ENCODE data around the gene CTNNAL1. TPM values are rescaled to one million over a fixed set of nuclear protein-coding genes. Genes with fewer than 3 reads are reported as not detected.

The CTNNAL1 gene
- polyA plus RNA-seq, 1 donor from 2014 or later, result 24.7 TPM

DNA sequence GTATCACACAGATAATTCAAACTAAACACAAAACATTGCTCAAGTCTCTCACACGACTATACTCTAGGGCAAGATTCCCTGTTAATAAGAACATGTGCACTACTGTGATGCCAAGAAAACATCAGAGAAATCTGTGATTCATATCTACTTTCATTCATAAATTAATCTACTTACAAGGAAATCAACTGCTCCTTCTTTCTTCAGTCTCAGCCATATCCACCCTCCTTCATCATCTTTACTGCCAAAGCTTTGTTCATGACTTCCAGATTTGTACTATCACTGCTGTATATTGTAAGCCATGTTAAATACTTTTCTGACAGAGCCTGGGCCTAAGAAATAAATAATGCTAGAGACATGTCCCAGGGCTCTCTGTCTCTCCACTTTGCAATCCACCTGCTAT, 35.1 kb downstream of the CTNNAL1 start:
- Histone ChIP-seq H2AFZ (ENCODE audit: low read depth, low read length) (no peak overlapping the region), H4K20me1 (ENCODE audit: insufficient read depth) (no peaks in the 10 kb centered on the region), H3K4me2 (ENCODE audit: low read length) (no peak overlapping the region), H3K27me3 (ENCODE audit: insufficient read depth, low read depth, low read length) (no peaks in the 10 kb centered on the region), H3K36me3 (ENCODE audit: insufficient read depth, low read length) (no peaks in the 10 kb centered on the region), H3K27ac (ENCODE audit: low read length) (no peak overlapping the region), H3F3A (ENCODE audit: insufficient read depth, low read length, poor library complexity, severe bottlenecking) (no peaks in the 10 kb centered on the region), H3K9me3 (ENCODE audit: low read length) (no peaks in the 10 kb centered on the region), H3K9ac (ENCODE audit: low read length) (no peak overlapping the region), H3K9me2 (ENCODE audit: insufficient read depth, low read length) (no peaks in the 10 kb centered on the region), H3K4me3 (ENCODE audit: low read length) (no peak overlapping the region), H3K79me2 (replicated peaks; ENCODE audit: insufficient read depth, low read length) (no peaks in the 10 kb centered on the region)
- no peak for TF ChIP-seq EZH2 (IDR thresholded peaks at IDR 0.05; ENCODE audit: borderline replicate concordance, insufficient read depth, low read length, poor library complexity, severe bottlenecking)

DNA sequence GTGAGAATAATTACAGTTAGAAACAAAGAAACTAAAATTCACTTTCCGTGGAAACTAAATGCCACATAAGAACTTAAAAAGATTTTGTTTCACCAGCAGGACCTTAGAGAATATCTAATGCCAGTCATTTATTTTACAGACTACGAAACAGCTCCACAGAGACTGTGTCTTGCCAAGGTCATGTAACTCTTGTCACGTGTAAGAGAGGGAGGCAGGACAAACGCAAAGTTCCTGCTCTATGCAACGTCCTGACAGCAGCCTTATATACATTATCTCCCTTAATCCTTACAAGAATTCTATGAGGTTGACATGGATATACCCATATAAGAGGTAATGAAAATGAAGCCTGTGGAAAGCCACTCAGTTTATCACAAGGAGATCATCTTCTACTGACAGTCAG, 39.4 kb downstream of the CTNNAL1 start:
- Histone ChIP-seq H3F3A (ENCODE audit: insufficient read depth, low read length, poor library complexity, severe bottlenecking) (no peaks in the 10 kb centered on the region), H3K9me2 (ENCODE audit: insufficient read depth, low read length) (no peaks in the 10 kb centered on the region), H3K27ac (ENCODE audit: low read length) (no peak overlapping the region), H3K9ac (ENCODE audit: low read length) (no peak overlapping the region), H2AFZ (ENCODE audit: low read depth, low read length) (no peak overlapping the region), H3K4me2 (ENCODE audit: low read length) (no peak overlapping the region), H3K79me2 (replicated peaks; ENCODE audit: insufficient read depth, low read length) (no peaks in the 10 kb centered on the region), H3K36me3 (ENCODE audit: insufficient read depth, low read length) (no peaks in the 10 kb centered on the region), H3K27me3 (ENCODE audit: insufficient read depth, low read depth, low read length) (no peaks in the 10 kb centered on the region), H3K9me3 (ENCODE audit: low read length) (no peaks in the 10 kb centered on the region), H4K20me1 (ENCODE audit: insufficient read depth) (no peaks in the 10 kb centered on the region), H3K4me3 (ENCODE audit: low read length) (no peak overlapping the region)
- TF ChIP-seq MXI1 (conservative IDR thresholded peaks at IDR 0.05; ENCODE audit: poor library complexity, severe bottlenecking) (no peak), RAD21 (conservative IDR thresholded peaks at IDR 0.05) (no peak), SMC3 (conservative IDR thresholded peaks at IDR 0.05; ENCODE audit: poor library complexity) (no peak), REST (IDR thresholded peaks at IDR 0.05; ENCODE audit: borderline replicate concordance) (no peak), TAF1 (IDR thresholded peaks at IDR 0.05; ENCODE audit: low read depth) (no peak), POLR2AphosphoS5 (IDR thresholded peaks at IDR 0.05) (no peak), EP300 (conservative IDR thresholded peaks at IDR 0.05; ENCODE audit: poor library complexity, severe bottlenecking) (no peak), EZH2 (IDR thresholded peaks at IDR 0.05; ENCODE audit: borderline replicate concordance, insufficient read depth, low read length, poor library complexity, severe bottlenecking) (no peak)
- TF ChIP-seq, protein P1, sequence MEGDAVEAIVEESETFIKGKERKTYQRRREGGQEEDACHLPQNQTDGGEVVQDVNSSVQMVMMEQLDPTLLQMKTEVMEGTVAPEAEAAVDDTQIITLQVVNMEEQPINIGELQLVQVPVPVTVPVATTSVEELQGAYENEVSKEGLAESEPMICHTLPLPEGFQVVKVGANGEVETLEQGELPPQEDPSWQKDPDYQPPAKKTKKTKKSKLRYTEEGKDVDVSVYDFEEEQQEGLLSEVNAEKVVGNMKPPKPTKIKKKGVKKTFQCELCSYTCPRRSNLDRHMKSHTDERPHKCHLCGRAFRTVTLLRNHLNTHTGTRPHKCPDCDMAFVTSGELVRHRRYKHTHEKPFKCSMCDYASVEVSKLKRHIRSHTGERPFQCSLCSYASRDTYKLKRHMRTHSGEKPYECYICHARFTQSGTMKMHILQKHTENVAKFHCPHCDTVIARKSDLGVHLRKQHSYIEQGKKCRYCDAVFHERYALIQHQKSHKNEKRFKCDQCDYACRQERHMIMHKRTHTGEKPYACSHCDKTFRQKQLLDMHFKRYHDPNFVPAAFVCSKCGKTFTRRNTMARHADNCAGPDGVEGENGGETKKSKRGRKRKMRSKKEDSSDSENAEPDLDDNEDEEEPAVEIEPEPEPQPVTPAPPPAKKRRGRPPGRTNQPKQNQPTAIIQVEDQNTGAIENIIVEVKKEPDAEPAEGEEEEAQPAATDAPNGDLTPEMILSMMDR (IDR thresholded peaks at IDR 0.05; ENCODE audit: poor library complexity, severe bottlenecking), result no peak
